Measurements from ENCODE around the gene DDX39B.
A peak's percentile ranks its signal among the peaks of the same experiment; 100 is the strongest.

Gene DDX39B

DNA sequence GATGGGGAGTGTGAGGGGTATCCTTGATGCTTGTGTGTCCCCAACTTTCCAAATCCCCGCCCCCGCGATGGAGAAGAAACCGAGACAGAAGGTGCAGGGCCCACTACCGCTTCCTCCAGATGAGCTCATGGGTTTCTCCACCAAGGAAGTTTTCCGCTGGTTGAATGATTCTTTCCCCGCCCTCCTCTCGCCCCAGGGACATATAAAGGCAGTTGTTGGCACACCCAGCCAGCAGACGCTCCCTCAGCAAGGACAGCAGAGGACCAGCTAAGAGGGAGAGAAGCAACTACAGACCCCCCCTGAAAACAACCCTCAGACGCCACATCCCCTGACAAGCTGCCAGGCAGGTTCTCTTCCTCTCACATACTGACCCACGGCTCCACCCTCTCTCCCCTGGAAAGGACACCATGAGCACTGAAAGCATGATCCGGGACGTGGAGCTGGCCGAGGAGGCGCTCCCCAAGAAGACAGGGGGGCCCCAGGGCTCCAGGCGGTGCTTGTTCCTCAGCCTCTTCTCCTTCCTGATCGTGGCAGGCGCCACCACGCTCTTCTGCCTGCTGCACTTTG, 33.6 kb upstream of the DDX39B start, which contains the start of gene TNF:
Gene TNF, plus strand, starts transcription at position 231 of the 567 bp plus-strand sequence. Its CDS starts 177 bp downstream, at position 408.
- peak; percentile 64 for DNase-seq

DNA sequence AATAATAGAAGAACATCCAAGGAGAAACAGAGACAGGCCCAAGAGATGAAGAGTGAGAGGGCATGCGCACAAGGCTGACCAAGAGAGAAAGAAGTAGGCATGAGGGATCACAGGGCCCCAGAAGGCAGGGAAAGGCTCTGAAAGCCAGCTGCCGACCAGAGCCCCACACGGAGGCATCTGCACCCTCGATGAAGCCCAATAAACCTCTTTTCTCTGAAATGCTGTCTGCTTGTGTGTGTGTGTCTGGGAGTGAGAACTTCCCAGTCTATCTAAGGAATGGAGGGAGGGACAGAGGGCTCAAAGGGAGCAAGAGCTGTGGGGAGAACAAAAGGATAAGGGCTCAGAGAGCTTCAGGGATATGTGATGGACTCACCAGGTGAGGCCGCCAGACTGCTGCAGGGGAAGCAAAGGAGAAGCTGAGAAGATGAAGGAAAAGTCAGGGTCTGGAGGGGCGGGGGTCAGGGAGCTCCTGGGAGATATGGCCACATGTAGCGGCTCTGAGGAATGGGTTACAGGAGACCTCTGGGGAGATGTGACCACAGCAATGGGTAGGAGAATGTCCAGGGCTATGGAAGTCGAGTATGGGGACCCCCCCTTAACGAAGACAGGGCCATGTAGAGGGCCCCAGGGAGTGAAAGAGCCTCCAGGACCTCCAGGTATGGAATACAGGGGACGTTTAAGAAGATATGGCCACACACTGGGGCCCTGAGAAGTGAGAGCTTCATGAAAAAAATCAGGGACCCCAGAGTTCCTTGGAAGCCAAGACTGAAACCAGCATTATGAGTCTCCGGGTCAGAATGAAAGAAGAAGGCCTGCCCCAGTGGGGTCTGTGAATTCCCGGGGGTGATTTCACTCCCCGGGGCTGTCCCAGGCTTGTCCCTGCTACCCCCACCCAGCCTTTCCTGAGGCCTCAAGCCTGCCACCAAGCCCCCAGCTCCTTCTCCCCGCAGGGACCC, 32.6 kb upstream of the DDX39B start:
- no peak for DNase-seq

DNA sequence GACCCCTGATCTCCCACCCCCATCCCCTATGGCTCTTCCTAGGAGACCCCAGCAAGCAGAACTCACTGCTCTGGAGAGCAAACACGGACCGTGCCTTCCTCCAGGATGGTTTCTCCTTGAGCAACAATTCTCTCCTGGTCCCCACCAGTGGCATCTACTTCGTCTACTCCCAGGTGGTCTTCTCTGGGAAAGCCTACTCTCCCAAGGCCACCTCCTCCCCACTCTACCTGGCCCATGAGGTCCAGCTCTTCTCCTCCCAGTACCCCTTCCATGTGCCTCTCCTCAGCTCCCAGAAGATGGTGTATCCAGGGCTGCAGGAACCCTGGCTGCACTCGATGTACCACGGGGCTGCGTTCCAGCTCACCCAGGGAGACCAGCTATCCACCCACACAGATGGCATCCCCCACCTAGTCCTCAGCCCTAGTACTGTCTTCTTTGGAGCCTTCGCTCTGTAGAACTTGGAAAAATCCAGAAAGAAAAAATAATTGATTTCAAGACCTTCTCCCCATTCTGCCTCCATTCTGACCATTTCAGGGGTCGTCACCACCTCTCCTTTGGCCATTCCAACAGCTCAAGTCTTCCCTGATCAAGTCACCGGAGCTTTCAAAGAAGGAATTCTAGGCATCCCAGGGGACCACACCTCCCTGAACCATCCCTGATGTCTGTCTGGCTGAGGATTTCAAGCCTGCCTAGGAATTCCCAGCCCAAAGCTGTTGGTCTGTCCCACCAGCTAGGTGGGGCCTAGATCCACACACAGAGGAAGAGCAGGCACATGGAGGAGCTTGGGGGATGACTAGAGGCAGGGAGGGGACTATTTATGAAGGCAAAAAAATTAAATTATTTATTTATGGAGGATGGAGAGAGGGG, 31.7 kb upstream of the DDX39B start:
- no peak for DNase-seq

DNA sequence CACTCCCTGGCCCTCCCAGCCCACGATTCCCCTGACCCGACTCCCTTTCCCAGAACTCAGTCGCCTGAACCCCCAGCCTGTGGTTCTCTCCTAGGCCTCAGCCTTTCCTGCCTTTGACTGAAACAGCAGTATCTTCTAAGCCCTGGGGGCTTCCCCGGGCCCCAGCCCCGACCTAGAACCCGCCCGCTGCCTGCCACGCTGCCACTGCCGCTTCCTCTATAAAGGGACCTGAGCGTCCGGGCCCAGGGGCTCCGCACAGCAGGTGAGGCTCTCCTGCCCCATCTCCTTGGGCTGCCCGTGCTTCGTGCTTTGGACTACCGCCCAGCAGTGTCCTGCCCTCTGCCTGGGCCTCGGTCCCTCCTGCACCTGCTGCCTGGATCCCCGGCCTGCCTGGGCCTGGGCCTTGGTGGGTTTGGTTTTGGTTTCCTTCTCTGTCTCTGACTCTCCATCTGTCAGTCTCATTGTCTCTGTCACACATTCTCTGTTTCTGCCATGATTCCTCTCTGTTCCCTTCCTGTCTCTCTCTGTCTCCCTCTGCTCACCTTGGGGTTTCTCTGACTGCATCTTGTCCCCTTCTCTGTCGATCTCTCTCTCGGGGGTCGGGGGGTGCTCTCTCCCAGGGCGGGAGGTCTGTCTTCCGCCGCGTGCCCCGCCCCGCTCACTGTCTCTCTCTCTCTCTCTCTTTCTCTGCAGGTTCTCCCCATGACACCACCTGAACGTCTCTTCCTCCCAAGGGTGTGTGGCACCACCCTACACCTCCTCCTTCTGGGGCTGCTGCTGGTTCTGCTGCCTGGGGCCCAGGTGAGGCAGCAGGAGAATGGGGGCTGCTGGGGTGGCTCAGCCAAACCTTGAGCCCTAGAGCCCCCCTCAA, 30.5 kb upstream of the DDX39B start, which contains the start of gene LTA:
Gene LTA, plus strand, starts transcription at position 249 of the 871 bp plus-strand sequence. Its CDS starts 454 bp downstream, at position 703.
- DNase-seq, result peak; percentile 70

DNA sequence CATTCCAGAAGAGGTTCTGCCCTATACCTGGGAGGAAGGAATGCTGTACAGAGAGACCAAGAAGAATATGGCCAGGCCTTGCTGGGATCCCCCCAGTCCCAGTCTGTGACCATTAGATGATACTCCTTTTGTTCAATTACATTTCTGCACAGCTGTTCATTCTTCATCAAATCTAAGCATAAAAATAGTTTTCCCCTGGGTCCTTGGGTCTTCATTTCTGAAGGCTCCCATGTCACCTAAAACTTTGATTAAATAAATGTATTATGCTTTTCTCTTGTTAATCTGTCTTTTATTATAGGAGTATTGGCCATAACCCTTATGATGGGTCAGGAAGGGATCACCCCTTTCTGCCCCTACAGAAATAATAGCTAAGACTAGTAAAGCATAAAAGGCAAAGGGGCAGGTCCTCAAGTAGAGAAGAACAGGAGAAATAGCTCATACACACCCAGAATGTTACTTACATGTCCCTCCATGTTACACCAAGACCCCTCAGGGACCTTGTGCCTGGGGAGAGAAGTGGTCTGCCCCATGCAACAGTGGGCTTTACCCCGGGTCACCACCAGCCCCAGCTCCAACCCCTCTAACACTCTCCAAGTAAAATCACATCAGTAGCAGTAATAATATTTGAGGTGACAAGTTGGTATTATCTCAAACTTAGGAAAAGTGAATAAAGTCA, 28.2 kb upstream of the DDX39B start:
- DNase-seq, result no peak

DNA sequence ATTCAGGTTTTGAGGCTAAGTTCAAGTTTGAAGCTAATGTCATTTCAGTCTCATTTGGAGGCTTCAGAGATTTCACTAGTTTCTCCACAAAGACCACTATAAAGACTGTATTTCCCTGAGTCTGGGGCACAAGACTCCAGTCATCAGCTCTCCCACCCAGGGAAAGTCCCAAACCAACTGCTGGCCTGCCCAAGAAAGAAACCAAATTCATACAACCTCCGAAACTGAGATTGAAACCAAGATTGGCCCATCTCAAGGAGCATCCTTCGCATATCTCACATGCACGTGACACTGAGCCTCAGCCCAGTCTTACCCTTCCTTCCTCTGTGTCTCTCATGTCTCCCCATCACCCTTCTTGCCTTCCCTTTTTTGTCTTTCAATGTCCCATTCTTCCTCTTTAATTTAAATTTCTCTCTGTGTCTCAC, 26.7 kb upstream of the DDX39B start:
- DNase-seq, result peak; percentile 56

DNA sequence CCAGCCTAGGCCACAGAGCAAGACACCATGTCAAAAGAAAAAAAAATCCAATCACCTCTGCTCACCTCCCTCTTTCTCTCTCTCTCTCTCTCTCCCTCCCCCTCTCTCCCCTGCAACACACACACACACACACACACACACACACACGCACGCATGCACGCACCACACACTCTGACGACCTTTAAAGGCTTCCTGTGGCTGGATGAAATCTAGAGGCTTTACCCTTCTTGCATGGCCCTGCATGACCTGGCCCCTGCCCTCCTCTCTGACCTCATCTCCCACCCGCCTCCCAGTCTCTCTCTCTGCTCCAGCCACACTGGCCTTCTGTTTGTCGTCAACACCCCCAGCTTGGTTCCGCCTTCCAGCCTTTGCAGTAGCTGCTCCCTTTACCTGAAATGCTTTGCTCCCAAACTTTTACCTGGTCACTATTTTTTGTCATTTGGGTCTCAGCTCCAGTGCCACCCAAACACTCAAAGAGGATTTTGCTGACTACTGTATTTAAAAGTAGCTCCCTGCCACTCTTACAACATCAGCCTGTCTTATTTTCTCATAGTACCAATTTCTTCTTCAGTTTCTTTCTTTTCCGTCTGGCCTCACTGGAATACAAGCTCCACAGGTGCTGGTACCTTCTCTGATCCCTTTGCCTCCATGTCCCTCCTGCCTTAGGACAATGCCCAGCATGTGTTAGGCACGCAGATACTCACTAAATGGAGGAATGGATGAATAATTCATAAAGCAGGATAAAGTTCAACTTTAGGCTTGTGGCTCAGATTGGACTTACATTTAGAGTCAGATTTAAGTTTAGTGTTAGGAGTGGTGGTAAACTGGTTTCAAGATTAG, 25.9 kb upstream of the DDX39B start:
- no peak for DNase-seq

DNA sequence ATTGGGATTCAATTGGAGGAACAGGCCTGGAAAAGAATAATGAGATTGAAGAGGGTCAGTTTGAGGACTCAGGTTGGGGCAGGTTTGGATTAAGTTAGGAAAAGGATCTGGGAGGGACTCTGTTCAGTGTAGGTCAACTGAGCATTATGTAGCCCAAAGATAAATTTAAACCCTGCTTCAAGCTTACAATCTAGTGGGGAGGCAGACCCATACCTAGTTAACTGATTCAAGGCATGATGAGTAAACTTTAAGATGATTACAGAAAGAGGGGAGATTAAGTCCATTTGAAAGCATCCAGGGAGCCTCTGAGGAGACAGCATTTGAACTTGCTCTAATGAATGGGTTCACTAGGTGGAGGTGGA, 18.9 kb upstream of the DDX39B start:
- no peak for DNase-seq

DNA sequence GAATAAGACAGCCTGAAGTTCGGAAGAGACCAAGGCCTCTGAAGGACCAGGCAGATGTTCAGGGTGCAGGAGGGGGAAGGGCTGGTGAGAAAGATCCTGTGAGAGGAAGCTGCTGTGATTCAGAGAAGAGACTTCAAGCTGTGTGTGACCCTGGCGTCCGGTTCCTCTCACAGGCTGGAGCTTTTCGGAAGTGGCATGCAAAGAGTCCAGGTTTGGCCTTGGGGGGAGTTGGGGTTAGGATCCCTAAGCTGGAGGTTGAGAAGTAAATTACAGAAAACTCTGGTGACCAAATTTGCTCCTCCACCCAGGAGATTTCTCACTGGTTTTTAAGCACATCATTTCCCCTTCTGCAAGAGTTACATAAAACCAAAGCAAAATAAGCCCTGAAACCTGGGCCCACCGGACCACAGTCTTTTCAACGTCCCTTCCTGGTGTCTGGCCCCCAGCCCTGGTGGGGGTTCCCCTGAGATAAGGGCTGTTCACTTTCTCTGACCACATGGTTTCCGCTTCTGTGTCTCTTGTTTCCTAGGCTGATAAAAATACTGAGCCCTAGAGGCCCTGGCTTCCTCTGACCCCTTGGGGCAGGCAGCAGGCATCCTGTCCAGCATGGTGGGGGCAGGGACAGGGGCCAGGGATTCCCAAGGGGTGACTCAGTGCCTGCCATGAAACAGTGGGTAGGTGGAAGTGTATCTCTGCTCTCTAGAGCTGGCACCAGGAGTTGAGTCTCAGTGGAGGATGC, 18.3 kb upstream of the DDX39B start:
- no peak for DNase-seq

DNA sequence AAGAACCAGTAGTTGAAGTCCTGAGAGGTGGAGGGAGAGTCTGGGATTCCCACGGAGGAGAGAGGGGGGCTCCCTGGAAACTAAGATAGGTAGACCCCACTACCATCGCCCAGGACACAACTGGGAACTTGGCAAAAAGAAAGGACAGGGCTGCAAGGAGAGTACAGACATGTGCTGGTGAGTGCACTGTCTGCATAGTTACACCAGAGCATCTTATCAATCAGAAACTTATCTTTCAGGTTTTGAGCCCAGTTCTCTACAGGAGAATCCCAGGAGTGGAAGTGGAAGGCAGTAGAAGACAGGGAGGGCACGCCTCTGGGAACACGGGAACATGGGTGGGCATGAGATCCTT, 17.8 kb upstream of the DDX39B start:
- no peak for DNase-seq

DNA sequence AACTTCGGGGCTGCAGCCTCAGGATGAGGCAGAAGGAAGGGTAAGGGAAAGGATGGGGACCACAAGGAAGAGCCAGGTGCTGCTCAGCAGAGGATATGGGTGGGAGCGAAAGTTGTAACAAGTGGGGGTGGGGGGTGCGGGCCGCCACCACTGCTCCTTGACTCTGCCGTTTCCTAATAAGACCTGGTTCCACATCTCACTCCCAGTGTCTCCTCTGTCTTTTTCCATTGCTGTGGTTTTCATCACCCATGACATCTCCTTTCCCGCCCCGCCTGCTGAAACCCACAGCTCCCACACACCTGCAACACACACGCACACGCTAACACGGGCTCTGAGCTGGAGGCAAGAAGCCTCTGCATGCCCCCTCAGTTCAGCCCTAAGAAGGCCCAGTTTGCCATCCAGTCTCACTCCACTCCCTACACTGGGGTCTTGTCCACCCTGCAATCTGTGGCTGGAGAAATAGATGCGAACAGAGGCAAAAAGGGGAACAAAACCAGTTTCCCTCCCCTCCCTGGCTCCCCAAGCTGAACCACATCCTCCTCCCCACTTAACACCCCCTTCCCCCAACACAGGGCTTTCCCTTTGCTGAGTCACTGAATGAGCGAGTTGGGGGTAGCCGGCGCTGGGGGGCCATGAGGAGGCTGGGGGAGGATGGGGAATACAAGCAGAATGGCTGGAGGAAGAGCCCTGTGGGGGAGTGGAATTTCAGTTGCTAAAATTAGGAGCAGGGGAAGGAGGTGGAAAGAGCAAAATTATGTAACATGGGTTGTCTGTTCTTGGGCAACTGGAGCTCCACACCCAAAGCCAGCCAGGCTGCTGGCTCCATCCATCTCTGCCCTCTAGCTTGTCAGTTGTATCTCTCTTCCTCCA, 17.1 kb upstream of the DDX39B start:
- DNase-seq, result peak; percentile 69

DNA sequence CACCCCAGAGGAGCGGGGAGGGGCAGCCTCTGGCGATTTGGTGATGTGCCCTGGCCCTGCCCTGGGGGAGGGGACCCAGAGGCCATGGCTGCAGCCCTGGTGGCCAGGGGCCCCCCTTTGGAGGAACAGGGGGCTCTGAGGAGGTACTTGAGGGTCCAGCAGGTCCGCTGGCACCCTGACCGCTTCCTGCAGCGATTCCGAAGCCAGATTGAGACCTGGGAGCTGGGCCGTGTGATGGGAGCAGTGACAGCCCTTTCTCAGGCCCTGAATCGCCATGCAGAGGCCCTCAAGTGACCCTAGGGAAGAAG, 16.5 kb upstream of the DDX39B start:
- DNase-seq, result no peak

DNA sequence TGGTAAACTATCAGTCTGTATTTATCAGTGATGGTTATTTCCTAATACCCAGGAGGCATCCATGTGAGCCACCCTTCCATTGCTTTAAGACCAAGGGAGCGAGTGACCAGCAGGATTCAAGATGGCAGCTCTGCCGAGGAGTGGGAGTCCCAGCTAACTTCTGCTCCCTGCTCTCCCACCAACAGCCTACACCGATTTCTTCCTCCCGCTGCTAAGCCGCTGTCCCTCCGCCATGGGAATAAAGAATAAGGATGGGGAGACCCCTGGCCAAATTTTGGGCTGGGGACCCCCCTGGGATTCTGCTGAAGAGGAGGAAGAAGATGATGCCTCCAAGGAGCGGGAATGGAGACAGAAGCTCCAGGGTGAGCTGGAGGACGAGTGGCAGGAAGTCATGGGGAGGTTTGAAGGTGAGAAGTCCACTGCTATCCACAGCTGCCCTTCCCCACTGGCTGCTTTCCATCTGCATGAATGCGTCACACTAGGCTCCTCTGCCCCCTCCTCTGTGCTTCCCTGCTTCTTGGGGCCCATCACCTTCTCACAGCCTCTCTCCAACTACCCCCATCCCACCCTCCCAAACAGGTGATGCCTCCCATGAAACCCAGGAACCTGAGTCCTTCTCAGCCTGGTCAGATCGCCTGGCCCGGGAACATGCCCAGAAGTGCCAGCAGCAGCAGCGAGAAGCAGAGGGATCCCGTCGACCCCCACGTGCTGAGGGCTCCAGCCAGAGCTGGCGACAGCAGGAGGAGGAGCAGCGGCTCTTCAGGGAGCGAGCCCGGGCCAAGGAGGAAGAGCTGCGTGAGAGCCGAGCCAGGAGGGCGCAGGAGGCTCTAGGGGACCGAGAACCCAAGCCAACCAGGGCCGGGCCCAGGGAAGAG, 15.9 kb upstream of the DDX39B start:
- no peak for DNase-seq

DNA sequence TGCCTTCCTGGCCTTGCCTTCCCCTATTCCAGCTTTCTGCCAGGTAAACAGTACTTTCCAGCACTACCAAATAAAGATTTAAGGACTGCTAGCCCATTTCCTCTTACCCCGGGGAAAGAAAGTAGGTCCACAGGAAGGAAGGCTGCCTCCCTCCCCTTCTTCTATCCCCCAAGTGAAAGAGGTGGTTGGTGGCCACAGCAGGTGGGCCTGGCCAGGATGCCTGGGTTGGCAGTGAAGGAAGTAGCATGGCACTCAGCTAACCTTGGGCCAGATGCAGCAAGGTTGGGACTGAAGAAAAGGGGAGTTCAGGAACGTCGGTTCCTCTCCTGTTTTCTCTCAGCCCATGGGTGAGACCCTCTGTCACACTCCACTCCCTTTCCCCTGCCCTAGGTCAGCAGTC, 14.5 kb upstream of the DDX39B start:
- DNase-seq, result no peak

DNA sequence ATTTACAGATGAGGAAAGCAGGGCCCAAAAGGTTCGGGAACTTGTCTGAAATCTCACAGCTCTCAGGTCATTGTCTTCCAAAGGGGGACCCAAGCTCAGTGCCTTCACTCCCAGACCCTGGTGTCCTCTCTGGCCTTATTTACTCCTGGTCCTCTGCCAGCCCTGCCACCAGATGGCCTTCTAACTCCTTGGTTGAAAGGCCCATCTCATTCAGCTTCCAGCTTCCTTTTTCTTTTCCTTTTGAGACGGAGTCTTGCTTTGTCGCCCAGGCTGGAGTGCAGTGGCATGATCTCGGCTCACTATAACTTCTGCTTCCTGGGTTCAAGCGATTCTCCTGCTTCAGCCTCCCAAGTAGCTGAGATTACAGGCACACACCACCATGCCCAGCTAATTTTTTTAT, 9.6 kb upstream of the DDX39B start:
- peak; percentile 62 for DNase-seq

DNA sequence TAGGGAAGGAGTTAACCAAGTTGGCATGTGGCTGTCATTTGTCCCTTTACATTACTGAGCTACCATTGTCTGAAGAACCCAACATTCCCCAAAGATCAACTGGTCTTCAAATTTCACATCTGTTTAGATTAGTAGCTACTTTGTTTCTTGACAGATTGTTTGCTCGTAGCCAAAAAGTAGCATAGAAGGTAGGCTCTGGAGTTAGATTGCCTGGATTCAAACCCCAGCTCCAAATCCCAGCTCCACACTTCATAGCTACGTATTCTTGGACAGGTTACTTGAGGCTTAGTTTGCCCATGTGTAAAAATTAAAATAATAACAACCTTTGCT, 6.7 kb upstream of the DDX39B start:
- DNase-seq, result no peak

DNA sequence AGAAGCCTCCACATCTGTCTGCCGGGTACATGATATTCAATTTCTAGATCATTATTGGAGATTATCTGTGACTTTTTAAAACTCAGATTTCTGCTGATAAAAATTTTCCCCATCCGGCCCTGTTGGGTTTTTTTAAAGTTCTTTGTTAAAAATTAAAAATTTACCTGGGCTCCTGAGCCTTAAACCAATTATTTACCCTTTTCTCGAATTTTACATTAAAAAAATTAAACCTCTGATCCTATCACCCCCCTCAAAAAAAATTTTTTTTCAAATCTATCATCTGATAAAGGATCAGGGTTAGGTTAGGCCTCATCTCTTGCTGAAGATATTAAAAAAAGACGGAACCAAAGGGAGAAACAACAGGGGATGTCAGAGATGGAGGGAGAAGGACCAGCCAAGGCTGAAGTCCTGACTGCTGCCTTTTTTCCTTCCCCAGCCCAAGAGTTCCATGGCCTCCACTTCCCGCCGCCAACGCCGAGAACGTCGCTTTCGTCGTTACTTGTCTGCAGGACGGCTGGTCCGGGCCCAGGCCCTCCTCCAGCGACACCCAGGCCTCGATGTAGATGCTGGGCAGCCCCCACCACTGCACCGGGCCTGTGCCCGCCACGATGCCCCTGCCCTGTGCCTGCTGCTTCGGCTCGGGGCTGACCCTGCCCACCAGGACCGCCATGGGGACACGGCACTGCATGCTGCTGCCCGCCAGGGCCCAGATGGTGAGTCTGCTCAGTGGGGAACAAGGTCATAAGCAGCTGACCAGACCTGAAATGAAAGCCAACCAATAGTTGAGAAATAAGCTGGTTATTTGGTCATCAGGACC, 6.1 kb upstream of the DDX39B start:
- DNase-seq, result no peak
